ENCODE results near the gene OCRL. TPM values are rescaled to one million over a fixed set of nuclear protein-coding genes. Genes with fewer than 3 reads are reported as not detected.

OCRL gene
- total RNA-seq, 1 experiment from 2014 or later: 53.7 TPM

GRCh38 chrX:129525162-129525561, 14.9 kb upstream of the OCRL start:
- peaks cover 6% of the 10 kb centered on the region for H3K4me1 ChIP-seq (ENCODE audit: control insufficient read depth, insufficient read depth, low read length)
- ChIA-PET CTCF (no interaction called here), POLR2A (no interaction called here)
- ATAC-seq: no peak
- no peaks in the 10 kb centered on the region for H3K9me3 ChIP-seq (ENCODE audit: control insufficient read depth, insufficient read depth, low read depth, low read length)
- H3K36me3 ChIP-seq (ENCODE audit: control insufficient read depth, insufficient read depth, low read length): no peaks in the 10 kb centered on the region
- H3K27me3 ChIP-seq (ENCODE audit: control insufficient read depth, insufficient read depth, low read length): no peaks in the 10 kb centered on the region
- DNase-seq (ENCODE audit: low read depth, low spot score): no peak
- no peak for TF ChIP-seq POLR2AphosphoS5 (IDR thresholded peaks at IDR 0.05; ENCODE audit: low read depth, low read length)
- H3K4me3 ChIP-seq (ENCODE audit: low read depth in 2 of 2, low read length in 2 of 2): no peak overlapping the region
- no TSS peak for BruUV-seq (replicated peaks)
- intact Hi-C loops (cut with micrococcal nuclease; ENCODE audit: unreplicated experiment) (no loop called here), in situ Hi-C loops (cut with HindIII; ENCODE audit: low pct_unique_long_range_greater_than_20kb, low sequenced_read_pairs) (no loop called here)
- no peak overlapping the region for H3K27ac ChIP-seq (ENCODE audit: low read length)

GRCh38 chrX:129525896-129526295, 14.2 kb upstream of the OCRL start:
- intact Hi-C loops (cut with micrococcal nuclease; ENCODE audit: unreplicated experiment) (no loop called here), in situ Hi-C loops (cut with HindIII; ENCODE audit: low pct_unique_long_range_greater_than_20kb, low sequenced_read_pairs) (no loop called here)
- Histone ChIP-seq H3K4me3 (ENCODE audit: low read depth in 2 of 2, low read length in 2 of 2) (no peak overlapping the region), H3K27me3 (ENCODE audit: control insufficient read depth, insufficient read depth, low read length) (no peaks in the 10 kb centered on the region), H3K9me3 (ENCODE audit: control insufficient read depth, insufficient read depth, low read depth, low read length) (no peaks in the 10 kb centered on the region), H3K36me3 (ENCODE audit: control insufficient read depth, insufficient read depth, low read length) (no peaks in the 10 kb centered on the region), H3K27ac (ENCODE audit: low read length) (no peak overlapping the region), H3K4me1 (ENCODE audit: control insufficient read depth, insufficient read depth, low read length) (no peaks in the 10 kb centered on the region; the same call in none of the 2 replicates)
- TF ChIP-seq TCF7L2 (IDR thresholded peaks at IDR 0.05; ENCODE audit: low read depth, low read length) (no peak), CTCF (IDR thresholded peaks at IDR 0.05) (no peak), SIN3A (IDR thresholded peaks at IDR 0.05; ENCODE audit: borderline replicate concordance, insufficient read depth, low read depth, low read length) (no peak), POLR2AphosphoS5 (IDR thresholded peaks at IDR 0.05; ENCODE audit: low read depth, low read length) (no peak), REST (IDR thresholded peaks at IDR 0.05; ENCODE audit: insufficient read depth in 1 of 2, low read depth in 2 of 2, low read length in 1 of 2) (no peak)
- DNase-seq (ENCODE audit: low read depth, low spot score) (no peak), ATAC-seq (no peak)
- CTCF ChIA-PET: interaction anchor here (0.6 kb wide), 1 partner anchor 51 kb away, joined by 3 read pairs; no protein-coding TSS in a partner anchor
- POLR2A ChIA-PET: no interaction called here
- BruUV-seq (replicated peaks): no TSS peak

- ChIA-PET CTCF (no interaction called here), POLR2A (no interaction called here)
- no peaks in the 10 kb centered on the region for H3K36me3 ChIP-seq (ENCODE audit: control insufficient read depth, insufficient read depth, low read length)
- H3K27ac ChIP-seq (ENCODE audit: low read length): no peak overlapping the region
- H3K4me3 ChIP-seq (ENCODE audit: low read depth in 2 of 2, low read length in 2 of 2): no peak overlapping the region
- H3K4me1 ChIP-seq (ENCODE audit: control insufficient read depth, insufficient read depth, low read length): peaks cover 2% of the 10 kb centered on the region; the same call in 1 of the 2 replicates
- no peak for TF ChIP-seq SIN3A (IDR thresholded peaks at IDR 0.05; ENCODE audit: borderline replicate concordance, insufficient read depth, low read depth, low read length)
- TF ChIP-seq POLR2AphosphoS5 (IDR thresholded peaks at IDR 0.05; ENCODE audit: low read depth, low read length): no peak
- TF ChIP-seq TCF7L2 (IDR thresholded peaks at IDR 0.05; ENCODE audit: low read depth, low read length): no peak
- no peak for TF ChIP-seq CTCF (IDR thresholded peaks at IDR 0.05)
- TF ChIP-seq REST (IDR thresholded peaks at IDR 0.05; ENCODE audit: insufficient read depth in 1 of 2, low read depth in 2 of 2, low read length in 1 of 2): no peak
- H3K27me3 ChIP-seq (ENCODE audit: control insufficient read depth, insufficient read depth, low read length): no peaks in the 10 kb centered on the region
- in situ Hi-C loops (cut with HindIII; ENCODE audit: low pct_unique_long_range_greater_than_20kb, low sequenced_read_pairs): no loop called here
- DNase-seq (ENCODE audit: low read depth, low spot score) (no peak), ATAC-seq (no peak)
- no peaks in the 10 kb centered on the region for H3K9me3 ChIP-seq (ENCODE audit: control insufficient read depth, insufficient read depth, low read depth, low read length)
- no TSS peak for BruUV-seq (replicated peaks)
- intact Hi-C loops (cut with micrococcal nuclease; ENCODE audit: unreplicated experiment): no loop called here
Observed at GRCh38 chrX:129529685-129530281, 10.3 kb upstream of the OCRL start.

Data from Panc1 (cell line).